HG03103 (cell line): ENCODE measurements around the gene LONP2.
"Not testable (repeated sequence)": the region's sequence is repeated elsewhere in the genome, so short reads cannot be mapped to it uniquely, and the experiment has no call there.

Source experiments
- ATAC-seq: cut with Tn5 transposase; IDR thresholded peaks from one replicate; pipeline ENCODE4 v1.9.1; 2021; ENCODE audit warnings: low read depth; ENCODE audit not compliant: unreplicated experiment

Gene LONP2

DNA sequence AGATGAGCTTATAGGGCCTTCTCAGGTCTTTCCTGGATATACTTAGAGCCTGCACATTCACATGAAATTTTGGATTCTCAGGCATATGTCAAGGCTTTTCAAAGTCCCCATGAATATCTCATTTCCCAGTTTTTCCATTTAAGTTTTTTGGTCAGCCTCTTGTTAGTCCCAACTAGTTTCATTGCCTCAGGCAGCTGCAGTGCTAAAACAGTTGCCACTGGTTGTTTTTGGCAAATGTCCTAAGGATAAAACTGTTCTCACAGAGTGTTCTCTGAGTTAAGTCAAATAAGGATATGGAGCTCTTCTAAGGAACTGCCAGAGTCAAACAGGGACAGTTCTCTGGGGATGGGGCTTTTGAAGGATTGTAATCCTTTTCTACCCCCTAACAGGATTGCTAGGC is 43.1 kb downstream of the LONP2 start:
- no peak for ATAC-seq

DNA sequence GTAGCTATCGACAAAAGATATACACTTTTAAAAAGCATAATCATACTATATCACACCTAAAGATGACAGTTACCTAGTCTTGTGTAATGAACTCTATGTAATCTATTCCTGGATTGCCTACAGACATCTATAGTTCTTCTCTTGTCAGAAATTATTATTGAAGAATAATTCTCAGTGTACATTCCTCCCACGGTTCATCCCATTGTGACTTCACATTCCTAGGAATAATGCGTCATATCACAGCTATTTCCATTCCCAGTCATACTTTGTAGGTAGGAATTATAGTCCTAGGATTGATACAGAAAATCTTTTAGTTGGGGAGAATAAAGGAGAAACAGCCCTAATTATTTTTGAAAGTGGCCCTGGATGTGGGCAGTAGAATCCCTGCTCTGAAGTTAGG is 47.2 kb downstream of the LONP2 start:
- no peak for ATAC-seq

DNA sequence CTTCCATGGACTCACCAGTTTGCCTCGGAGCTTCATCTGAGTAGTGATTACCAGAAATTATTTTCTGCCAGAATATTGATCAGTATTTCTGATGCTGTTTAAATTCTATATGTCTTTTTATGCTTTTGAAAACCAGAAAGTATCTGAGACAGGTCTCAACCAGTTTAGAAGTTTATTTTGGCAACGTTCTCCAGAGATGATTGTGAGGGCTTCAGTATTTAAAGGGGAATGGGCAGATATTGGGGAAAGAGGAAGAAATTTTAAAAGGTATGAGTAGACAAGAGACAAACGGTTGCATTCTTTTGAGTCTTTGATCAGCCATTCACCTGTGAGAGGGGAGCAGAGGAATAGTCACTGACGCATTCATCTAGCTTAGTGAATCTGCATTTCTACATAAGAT is 47.7 kb downstream of the LONP2 start:
- ATAC-seq: no peak

DNA sequence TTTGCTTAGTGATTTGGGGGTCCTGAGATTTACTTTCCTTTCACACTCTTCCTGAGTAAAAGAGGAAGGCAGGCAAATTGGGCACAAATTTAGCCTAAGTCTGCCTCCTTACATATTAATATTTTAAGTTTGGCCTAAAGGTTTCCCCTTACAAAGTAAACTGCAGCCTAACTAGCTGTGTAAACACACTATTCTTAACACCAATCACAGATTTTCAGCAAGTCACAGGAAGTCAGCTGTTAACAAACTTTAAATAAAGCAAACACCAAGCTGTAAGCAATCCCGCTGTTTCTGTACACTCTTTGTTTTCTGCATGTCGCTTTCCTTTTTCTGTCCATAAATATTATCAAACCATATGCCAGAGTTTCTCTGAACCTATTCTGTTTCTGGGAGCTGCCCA is 48.4 kb downstream of the LONP2 start:
- no peak for ATAC-seq

DNA sequence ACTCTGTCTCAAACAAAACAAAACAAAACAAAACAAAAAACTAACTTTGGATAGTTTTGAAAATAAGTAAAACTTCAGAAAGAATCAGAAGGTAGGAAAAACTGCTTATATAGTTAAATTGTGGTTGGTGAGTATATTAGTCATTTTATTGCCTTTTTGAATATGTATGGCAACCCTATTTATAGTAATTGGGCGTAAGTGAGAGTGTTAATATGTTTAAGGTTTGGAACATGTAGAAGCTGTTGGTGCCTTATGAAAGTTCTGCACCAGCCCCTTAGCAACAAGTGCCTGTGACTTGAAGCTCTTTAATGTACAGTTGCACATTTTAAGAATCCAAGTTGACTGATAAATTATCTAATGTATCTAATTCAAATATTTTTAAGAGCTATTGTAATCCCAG is 50.6 kb downstream of the LONP2 start:
- no peak for ATAC-seq

DNA sequence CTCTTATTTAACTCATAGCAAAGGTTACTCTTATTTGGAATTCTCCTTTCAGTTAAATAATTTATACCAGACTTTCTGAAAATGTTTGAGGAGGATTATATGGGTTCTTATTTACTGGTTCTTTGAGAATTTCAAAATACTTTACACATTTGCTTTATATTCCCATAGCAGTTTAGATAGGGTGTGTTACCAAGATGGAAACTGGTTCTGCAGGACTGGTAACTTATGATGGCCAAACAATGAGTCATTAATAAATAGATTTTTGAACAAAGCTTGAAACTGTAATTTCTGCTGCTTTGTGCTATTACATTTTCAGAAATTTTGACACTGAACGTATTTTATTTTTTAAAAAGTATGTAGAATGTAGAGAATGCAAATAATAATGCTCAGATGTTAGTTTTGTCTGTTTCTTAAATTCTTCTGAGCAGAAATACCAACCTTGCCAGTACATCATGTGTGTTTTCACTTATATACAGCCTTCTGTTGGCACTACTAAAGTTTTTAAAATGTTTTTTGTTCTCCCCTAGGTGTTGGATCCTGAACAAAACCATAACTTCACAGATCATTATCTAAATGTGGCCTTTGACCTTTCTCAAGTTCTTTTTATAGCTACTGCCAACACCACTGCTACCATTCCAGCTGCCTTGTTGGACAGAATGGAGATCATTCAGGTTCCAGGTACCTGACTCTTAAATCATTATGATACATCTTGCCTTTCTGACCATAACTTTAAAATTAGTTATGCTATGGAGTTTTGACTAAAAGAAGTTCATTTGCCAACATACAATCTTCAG is 51.6 kb downstream of the LONP2 start:
- ATAC-seq: no peak

DNA sequence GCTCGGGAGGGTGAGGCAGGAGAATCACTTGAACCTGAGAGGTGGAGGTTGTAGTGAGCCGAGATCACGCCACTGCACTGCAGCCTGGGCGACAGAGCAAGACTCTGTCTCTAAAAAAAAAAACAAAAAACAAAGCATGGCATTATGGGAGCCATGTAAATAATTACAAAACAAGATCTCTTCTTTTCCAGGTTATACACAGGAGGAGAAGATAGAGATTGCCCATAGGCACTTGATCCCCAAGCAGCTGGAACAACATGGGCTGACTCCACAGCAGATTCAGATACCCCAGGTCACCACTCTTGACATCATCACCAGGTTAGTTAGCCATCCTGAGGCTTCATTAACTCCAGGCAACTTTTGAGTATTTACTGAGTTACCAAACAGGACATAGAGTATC is 55.4 kb downstream of the LONP2 start:
- no peak for ATAC-seq

DNA sequence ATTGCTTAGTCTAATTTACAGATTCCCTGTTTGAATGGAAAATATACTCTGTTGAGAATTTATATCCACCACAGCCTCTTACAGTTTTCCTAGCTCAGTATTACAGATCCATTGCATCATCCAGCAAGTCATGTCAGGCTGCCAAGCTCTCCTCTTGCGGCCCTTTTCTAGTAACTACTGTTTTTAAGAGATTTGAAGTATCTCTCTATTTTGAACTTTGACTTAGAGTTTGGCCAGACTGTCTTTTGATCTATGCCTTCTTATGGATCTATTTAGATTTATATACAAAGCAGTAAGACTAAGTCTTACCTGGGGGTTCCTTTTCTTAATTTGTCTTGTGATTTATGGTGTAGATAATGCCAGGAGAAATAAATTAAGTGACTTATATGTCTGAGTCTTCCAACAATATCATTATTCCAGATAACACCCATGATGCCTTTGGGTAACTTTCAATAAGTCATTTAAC is 56.3 kb downstream of the LONP2 start:
- no peak for ATAC-seq

DNA sequence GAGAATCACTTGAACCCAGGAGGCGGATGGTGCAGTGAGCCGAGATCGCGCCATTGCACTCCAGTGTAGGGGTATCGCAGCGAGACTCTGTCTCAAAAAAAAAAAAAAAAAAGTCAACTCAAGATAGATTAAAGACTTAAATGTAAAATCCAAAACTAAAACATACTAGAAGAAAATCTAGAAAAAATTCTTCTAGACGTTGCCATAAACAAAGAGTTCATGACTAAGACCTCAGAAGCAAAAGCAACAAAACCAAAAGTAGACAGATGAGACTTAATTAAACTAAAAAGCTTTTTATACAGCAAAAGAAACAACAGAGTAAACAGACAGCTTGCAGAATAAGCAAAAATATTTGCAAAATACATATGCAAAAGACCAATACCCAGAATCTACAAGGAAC is 64.4 kb downstream of the LONP2 start:
- no peak for ATAC-seq

DNA sequence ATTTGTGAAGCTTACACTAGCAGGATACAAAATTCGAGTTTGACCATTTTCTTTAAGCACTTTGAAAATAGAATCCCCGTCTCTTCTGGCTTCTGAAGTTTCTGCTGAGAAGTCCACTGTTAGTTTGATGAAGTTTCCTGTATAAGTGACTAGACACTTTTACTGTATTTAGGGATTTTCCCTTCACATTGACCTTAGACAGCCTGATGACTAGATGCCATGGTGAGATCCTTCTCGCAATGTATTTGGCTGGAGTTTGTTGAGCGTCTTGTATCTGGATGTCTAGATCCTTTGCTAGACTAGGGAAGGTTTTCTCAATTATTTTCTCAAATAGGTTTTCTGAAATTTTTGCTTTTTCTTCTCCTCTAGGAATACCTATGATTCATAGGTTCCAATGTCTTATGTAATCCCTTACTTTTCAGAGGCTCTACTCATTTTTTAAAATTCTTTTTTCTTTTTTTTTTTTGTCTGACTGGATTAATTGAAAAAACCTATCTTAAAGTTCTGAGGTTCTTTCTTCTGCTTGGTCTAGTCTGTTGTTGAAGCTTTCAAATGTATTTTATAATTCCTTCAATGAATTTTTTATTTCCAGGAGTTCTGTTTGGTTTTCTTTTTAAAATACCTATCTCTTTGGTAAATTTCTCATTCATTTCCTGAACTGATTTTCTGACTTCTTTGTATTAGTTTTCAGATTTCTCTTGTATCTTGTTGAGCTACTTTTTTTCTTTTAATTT is 67.0 kb downstream of the LONP2 start:
- ATAC-seq: no peak

DNA sequence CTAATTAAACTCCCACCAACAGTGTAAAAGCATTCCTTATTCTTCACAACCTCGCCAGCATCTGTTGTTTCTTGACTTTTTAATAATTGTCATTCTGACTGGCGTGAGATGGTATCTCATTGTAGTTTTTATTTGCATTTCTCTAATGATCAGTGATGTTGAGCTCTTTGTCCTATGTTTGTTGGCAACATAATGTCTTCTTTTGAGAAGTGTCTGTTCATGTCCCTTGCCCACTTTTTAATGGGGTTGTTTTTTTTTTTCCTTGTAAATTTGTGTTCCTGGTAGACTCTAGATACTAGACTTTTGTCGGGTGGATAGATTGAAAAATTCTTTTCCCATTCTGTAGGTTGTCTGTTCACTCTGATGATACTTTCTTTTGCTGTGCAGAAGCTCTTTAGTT is 69.8 kb downstream of the LONP2 start:
- not testable (repeated sequence) for ATAC-seq

DNA sequence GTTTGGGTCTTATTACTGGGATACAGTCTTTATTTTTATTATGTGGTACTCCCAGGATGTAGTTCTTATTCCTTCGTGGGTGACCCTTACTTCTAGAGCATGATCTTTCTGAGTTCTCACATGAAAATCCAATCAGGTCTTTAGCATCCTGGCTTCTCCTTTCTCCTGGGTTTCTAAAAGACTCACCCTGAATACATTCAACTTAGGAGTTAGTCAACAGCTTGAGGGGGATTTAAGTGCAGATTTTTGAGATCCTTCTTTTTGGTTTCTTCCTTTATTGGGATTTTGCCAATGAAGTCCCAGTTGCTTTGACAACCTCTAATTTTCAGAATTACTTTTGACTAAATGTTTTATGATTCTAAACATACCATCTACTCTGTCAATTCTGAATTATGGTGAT is 72.9 kb downstream of the LONP2 start:
- no peak for ATAC-seq

DNA sequence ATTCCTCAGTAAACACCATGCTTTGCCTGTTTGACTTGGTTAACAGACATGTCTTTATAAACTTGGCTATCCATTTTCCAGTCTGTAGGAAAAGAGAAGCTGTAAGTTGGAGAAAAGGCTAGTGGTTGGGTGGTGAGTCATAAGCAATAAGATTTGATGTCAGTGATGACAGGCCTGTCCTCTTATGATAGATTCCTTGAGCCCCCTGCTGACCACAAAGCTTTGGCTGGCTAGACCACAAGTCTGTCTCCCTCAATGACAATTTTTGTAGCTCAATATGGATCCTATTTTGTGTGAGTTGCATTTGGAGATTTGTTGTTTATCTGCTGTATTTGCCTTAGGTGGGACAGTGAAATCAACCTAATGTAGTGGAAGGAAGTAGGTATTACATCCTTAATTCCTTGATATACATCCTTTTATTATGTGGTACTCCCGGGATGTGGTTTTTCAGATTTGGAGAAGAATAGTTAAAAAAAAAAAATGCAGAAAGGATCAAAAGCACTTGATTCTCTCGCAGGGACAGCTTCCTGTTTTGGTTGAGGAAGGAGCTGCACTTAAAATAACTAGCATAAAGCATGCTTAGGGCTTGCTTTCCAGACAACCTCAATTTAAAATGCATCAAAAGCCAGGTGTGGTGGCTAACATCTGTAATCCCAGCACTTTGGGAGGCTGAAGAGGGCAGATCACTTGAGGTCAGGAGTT is 73.7 kb downstream of the LONP2 start:
- no peak for ATAC-seq

DNA sequence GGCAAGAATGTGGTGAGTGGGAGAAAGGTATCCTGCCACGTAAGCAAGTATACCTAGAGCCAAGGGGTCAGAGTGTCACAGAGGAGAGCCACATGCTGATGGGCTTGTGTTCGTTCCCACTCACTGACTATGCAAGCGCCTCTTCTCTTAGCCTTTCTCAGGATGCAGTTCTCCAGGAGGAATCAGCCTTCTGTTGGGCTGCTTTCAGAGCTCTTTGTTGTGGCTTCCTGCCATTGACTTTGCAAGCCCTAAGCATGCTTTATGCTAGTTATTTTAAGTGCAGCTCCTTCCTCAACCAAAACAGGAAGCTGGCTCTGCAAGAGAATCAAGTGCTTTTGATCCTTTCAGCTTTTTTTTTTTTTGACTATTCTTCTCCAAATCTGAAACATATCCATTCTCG is 74.5 kb downstream of the LONP2 start:
- no peak for ATAC-seq

DNA sequence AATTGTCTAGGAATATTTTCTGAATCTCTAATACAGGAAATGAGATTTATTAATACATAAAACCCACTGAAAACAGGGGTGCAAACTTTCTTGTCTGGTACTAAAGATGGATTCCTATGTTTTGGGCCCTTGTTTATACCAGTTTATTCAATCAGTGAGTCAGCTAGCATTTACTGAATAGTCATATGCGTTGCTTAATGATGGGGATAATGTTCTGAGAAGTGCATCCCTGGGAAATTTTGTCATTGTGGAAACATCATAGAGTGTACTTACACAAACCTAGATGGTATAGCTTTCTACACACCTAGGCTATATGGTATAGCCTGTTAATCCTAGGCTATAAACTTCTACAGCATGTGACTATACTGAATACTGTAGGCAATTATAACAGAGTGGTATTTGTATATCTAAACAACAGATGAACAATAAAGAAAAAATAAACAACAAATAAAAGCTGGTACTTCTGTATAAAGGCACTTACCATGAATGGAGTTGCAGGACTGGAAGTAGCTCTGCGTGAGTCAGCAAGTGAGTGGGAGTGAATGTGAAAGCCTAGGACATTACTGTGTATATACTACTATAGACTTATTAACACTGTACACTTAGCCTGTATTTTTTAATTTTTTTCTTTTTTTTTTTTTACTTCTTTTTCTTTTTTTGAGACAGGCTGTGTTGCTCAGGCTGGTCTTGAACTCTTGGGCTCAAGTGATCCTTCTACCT is 77.4 kb downstream of the LONP2 start:
- ATAC-seq: no peak

DNA sequence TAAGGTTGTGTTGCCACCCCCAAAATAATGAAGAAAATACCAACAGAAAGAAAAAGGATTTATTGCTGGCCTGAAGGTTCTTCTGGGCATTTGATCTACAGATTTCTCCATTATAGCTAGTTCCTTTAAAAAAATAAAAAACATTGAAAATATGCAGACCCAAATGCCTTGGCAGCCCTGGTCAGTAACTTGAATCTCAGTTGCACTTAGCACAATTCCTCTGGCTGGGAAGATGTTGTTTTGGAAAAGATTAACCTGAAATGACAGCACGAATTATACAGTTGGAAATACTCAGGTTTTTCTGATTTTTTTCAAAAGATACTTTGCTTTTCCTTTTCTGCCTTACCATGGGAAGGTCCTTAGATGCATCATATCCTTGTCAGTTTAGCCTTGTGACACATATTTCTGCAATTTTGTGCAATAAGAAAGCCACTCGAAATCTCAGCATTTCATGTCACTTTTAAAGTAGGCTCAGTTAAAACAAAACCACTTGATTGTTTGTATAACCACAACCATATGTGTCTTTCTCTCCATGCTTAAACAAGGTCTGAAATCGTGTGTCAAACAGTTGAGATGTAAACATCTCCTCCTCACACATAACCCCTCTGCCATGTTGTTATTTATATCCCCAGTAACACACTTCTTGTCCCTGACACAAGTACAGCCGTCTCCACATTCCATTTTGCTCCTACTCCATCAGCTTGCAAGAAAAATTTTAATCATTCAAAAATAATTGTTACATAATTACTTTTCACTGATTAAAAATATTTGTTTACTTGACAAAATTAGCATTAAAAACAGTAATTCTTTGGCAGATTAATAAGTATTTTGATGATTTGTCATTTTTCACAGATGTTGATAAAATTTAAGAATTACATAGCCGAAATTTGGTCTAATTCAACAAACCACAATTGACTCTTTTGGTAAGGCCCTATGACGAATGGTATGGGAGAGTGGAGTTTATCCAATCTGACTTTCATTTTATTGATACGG is 80.0 kb downstream of the LONP2 start:
- no peak for ATAC-seq

DNA sequence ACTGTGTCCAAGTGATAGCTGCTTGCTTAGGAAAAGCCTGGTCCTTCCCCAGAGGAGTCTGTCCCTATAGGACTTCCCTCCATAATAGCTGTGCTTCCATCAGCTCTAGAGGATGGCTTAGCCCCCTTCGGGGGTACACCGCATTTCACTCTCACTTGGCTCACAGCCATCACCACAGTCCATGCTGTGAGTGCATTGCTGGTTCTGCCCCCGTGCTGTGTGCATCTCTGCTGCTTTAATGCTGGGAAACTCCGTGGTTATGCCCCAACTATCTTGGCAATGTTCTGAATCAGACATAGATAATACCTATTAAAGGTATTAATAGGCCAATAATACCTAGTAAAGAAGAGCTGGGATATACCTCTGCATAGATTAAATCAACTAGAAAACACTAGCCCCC is 82.8 kb downstream of the LONP2 start:
- no peak for ATAC-seq

DNA sequence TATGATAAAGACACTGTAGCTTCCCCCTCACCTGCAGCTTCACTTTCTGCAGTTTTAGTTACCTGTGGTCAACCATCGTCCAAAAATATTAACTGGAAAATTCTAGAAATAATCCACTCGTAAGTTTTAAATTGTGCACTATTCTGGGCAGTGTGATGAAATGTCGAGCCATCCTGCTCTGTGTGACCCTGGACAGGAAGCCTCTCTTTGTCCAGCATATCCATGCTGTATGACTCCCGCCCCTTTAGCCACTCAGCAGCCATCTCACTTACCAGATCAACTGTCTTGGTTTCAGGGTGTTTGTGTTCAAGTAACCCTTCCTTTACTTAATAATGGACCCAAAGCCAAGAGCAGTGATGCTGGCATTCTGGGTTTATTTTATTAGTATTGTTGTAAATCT is 85.0 kb downstream of the LONP2 start:
- no peak for ATAC-seq

DNA sequence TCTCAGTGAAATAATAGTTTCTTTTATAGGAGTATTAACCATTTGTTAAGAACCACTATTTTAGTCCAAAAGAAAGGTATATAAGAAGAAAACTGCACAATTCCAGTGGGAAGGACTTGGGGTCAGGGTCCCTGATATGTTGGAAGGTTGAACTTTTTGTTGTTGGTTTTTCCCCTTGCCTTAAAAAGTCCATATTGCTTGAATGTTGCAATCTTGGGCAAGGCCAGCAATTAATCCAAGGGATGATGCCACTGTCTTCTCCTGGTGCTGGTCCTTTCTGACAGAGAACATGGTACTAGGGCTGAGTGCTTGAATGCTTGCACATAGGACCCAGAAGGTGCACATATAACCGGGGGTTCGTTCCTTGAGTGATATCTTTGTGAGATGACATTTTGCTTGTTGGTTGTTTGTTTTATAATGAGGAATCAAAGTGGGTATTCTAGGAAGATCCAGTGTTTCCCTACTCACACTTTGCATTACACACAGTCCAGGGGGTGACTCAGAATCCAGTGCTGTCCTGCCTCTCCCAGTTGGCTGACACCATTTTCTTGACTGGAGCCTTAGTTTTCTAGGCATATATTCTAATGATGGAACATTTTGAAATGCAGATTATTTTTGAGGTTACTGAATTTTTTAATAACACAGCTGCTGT is 86.2 kb downstream of the LONP2 start:
- no peak for ATAC-seq
